BE2C (cell line): ENCODE measurements around the gene ARHGEF17.

Experiments
- DNase-seq: peaks from one replicate; pipeline ENCODE4 v3.0.0-alpha.2; 2020
- H3K27me3 ChIP-seq: fragments of 250-450 bp; sonication (Bioruptor Pico); 2 replicates; pipeline ENCODE4 v1.5.1; 2020; ENCODE audit warnings: mild to moderate bottlenecking
- H3K36me3 ChIP-seq: fragments of 250-450 bp; sonication (Bioruptor Pico); 2 replicates; pipeline ENCODE4 v1.5.1; 2020; ENCODE audit warnings: mild to moderate bottlenecking
- H3K4me1 ChIP-seq: fragments of 250-450 bp; sonication (Bioruptor Pico); 2 replicates; pipeline ENCODE4 v1.5.1; 2020
- H3K4me3 ChIP-seq: 2 replicates; pipeline ENCODE4 v1.5.1; 2011; ENCODE audit warnings: low read depth, low read length
- H3K9me3 ChIP-seq: fragments of 250-450 bp; sonication (Bioruptor Pico); 2 replicates; pipeline ENCODE4 v1.5.1; 2020
- CTCF ChIP-seq: IDR thresholded peaks from 2 replicates; pipeline ENCODE4 v1.5.1; 2012; ENCODE audit warnings: mild to moderate bottlenecking, low read depth, low read length

The ARHGEF17 gene

GRCh38 chr11:73366953-73367352 is 58.9 kb downstream of the ARHGEF17 start:
- no peak for TF ChIP-seq CTCF

GRCh38 chr11:73367482-73368024 is 59.5 kb downstream of the ARHGEF17 start:
- Histone ChIP-seq H3K4me1 (no peaks in the 10 kb centered on the region; the same call in 1 of the 2 replicates), H3K9me3 (no peaks in the 10 kb centered on the region), H3K4me3 (no peak overlapping the region), H3K36me3 (peaks cover 15% of the 10 kb centered on the region), H3K27me3 (no peaks in the 10 kb centered on the region)
- TF ChIP-seq CTCF, result no peak
- no peak for DNase-seq

More at GRCh38 chr11:73366953-73367352, 58.9 kb downstream of the ARHGEF17 start:
- Histone ChIP-seq H3K27me3 (no peaks in the 10 kb centered on the region), H3K36me3 (peaks cover 20% of the 10 kb centered on the region), H3K4me1 (no peaks in the 10 kb centered on the region; the same call in 1 of the 2 replicates), H3K9me3 (no peaks in the 10 kb centered on the region), H3K4me3 (no peak overlapping the region)
- DNase-seq, result no peak

- Histone ChIP-seq H3K27me3 (no peaks in the 10 kb centered on the region), H3K4me1 (0 out of 2 replicates have a peak, but pooled peaks cover 3% of the 10 kb centered on the region), H3K4me3 (no peak overlapping the region), H3K9me3 (no peaks in the 10 kb centered on the region), H3K36me3 (no peaks in the 10 kb centered on the region)
- no peak for TF ChIP-seq CTCF
- no peak for DNase-seq
Observed at GRCh38 chr11:73372375-73372993, 64.4 kb downstream of the ARHGEF17 start.

- TF ChIP-seq CTCF, result no peak
- no peak for DNase-seq
- Histone ChIP-seq H3K27me3 (no peaks in the 10 kb centered on the region), H3K4me3 (no peak overlapping the region), H3K9me3 (no peaks in the 10 kb centered on the region), H3K4me1 (0 out of 2 replicates have a peak, but pooled peaks cover 3% of the 10 kb centered on the region), H3K36me3 (no peaks in the 10 kb centered on the region)
Observed at GRCh38 chr11:73374151-73374550, 66.1 kb downstream of the ARHGEF17 start.

GRCh38 chr11:73375830-73376159 is 67.7 kb downstream of the ARHGEF17 start:
- H3K27me3 ChIP-seq, result no peaks in the 10 kb centered on the region
- DNase-seq, result no peak
- no peak overlapping the region; the same call in 1 of the 2 replicates for H3K4me3 ChIP-seq
- TF ChIP-seq CTCF, result no peak
- H3K36me3 ChIP-seq, result no peaks in the 10 kb centered on the region
- no peaks in the 10 kb centered on the region for H3K9me3 ChIP-seq
- 0 out of 2 replicates have a peak, but pooled peaks cover 3% of the 10 kb centered on the region for H3K4me1 ChIP-seq

- Histone ChIP-seq H3K36me3 (no peaks in the 10 kb centered on the region), H3K27me3 (no peaks in the 10 kb centered on the region), H3K4me3 (peak within 1 kb of the TSS; percentile 76), H3K4me1 (0 out of 2 replicates have a peak, but pooled peaks cover 3% of the 10 kb centered on the region), H3K9me3 (no peaks in the 10 kb centered on the region)
- peak; percentile 93 for DNase-seq
- peak; percentile 65 for TF ChIP-seq CTCF
Observed at GRCh38 chr11:73376160-73376802, 68.2 kb downstream of the ARHGEF17 start, which contains the start of gene RELT. Gene RELT (plus strand): TSS chr11:73376399. CDS start chr11:73389137, 12,738 bp downstream.
